Measurements from ENCODE around the gene PDK2.

The PDK2 gene

GRCh38 chr17:50096758-50097157 lies 1.6 kb downstream of the PDK2 start:
- H3K27ac ChIP-seq (ENCODE audit: low read length) = no peak overlapping the region
- H3K4me1 ChIP-seq (ENCODE audit: low read length) = peaks cover 8% of the 10 kb centered on the region; the same call in 1 of the 2 replicates
- no peak overlapping the region for H3K9ac ChIP-seq (ENCODE audit: low read length)
- no peaks in the 10 kb centered on the region for H3K9me2 ChIP-seq (replicated peaks; ENCODE audit: insufficient read depth, low read length)
- no peak for TF ChIP-seq CTCF (IDR thresholded peaks at IDR 0.05; ENCODE audit: low read length)
- TF ChIP-seq EZH2 (optimal IDR thresholded peaks at IDR 0.05; ENCODE audit: low read depth, low read length) = no peak
- no peak for TF ChIP-seq EZH2phosphoT487 (IDR thresholded peaks at IDR 0.05; ENCODE audit: low read length)
- H3K79me2 ChIP-seq (ENCODE audit: low read length) = peaks cover 21% of the 10 kb centered on the region
- no peaks in the 10 kb centered on the region for H3K9me3 ChIP-seq (replicated peaks; ENCODE audit: insufficient read depth, low read length)
- no peak overlapping the region for H3K4me3 ChIP-seq (ENCODE audit: low read length)
- DNase-seq = no peak
- H3F3A ChIP-seq (ENCODE audit: insufficient read depth, low read length) = peaks cover 9% of the 10 kb centered on the region; the same call in 1 of the 2 replicates
- H2AFZ ChIP-seq (ENCODE audit: low read length) = no peak overlapping the region
- no peak overlapping the region for H3K4me2 ChIP-seq (ENCODE audit: low read depth, low read length)
- no peaks in the 10 kb centered on the region for H4K20me1 ChIP-seq (ENCODE audit: insufficient read depth, low read length)
- H3K36me3 ChIP-seq (replicated peaks; ENCODE audit: insufficient read depth, low read length) = no peaks in the 10 kb centered on the region
- H3K27me3 ChIP-seq (replicated peaks; ENCODE audit: insufficient read depth, low read length) = no peaks in the 10 kb centered on the region

- DNase-seq = no peak
- H3K9me2 ChIP-seq (replicated peaks; ENCODE audit: insufficient read depth, low read length) = no peaks in the 10 kb centered on the region
- no peak overlapping the region for H3K27ac ChIP-seq (ENCODE audit: low read length)
- TF ChIP-seq CTCF (IDR thresholded peaks at IDR 0.05; ENCODE audit: low read length) (no peak), EZH2 (optimal IDR thresholded peaks at IDR 0.05; ENCODE audit: low read depth, low read length) (no peak), EZH2phosphoT487 (IDR thresholded peaks at IDR 0.05; ENCODE audit: low read length) (no peak)
- H3K36me3 ChIP-seq (replicated peaks; ENCODE audit: insufficient read depth, low read length) = no peaks in the 10 kb centered on the region
- H3K4me1 ChIP-seq (ENCODE audit: low read length) = peaks cover 8% of the 10 kb centered on the region; the same call in 1 of the 2 replicates
- H3K79me2 ChIP-seq (ENCODE audit: low read length) = peaks cover 21% of the 10 kb centered on the region
- no peak overlapping the region for H3K9ac ChIP-seq (ENCODE audit: low read length)
- no peaks in the 10 kb centered on the region for H3K9me3 ChIP-seq (replicated peaks; ENCODE audit: insufficient read depth, low read length)
- no peak overlapping the region for H2AFZ ChIP-seq (ENCODE audit: low read length)
- H3K4me2 ChIP-seq (ENCODE audit: low read depth, low read length) = no peak overlapping the region
- H3K27me3 ChIP-seq (replicated peaks; ENCODE audit: insufficient read depth, low read length) = no peaks in the 10 kb centered on the region
- no peaks in the 10 kb centered on the region for H4K20me1 ChIP-seq (ENCODE audit: insufficient read depth, low read length)
- no peak overlapping the region for H3K4me3 ChIP-seq (ENCODE audit: low read length)
- peaks cover 9% of the 10 kb centered on the region; the same call in 1 of the 2 replicates for H3F3A ChIP-seq (ENCODE audit: insufficient read depth, low read length)
Measured at GRCh38 chr17:50097455-50097854, 2.3 kb downstream of the PDK2 start.

GRCh38 chr17:50097926-50098325 lies 2.8 kb downstream of the PDK2 start:
- H3K27ac ChIP-seq (ENCODE audit: low read length) = no peak overlapping the region
- no peaks in the 10 kb centered on the region for H3K9me3 ChIP-seq (replicated peaks; ENCODE audit: insufficient read depth, low read length)
- H4K20me1 ChIP-seq (ENCODE audit: insufficient read depth, low read length) = no peaks in the 10 kb centered on the region
- no peaks in the 10 kb centered on the region for H3K27me3 ChIP-seq (replicated peaks; ENCODE audit: insufficient read depth, low read length)
- peaks cover 9% of the 10 kb centered on the region; the same call in 1 of the 2 replicates for H3F3A ChIP-seq (ENCODE audit: insufficient read depth, low read length)
- no peak overlapping the region for H2AFZ ChIP-seq (ENCODE audit: low read length)
- H3K36me3 ChIP-seq (replicated peaks; ENCODE audit: insufficient read depth, low read length) = no peaks in the 10 kb centered on the region
- DNase-seq = no peak
- no peak overlapping the region for H3K4me2 ChIP-seq (ENCODE audit: low read depth, low read length)
- H3K79me2 ChIP-seq (ENCODE audit: low read length) = peaks cover 21% of the 10 kb centered on the region
- no peak overlapping the region for H3K9ac ChIP-seq (ENCODE audit: low read length)
- no peaks in the 10 kb centered on the region for H3K9me2 ChIP-seq (replicated peaks; ENCODE audit: insufficient read depth, low read length)
- H3K4me3 ChIP-seq (ENCODE audit: low read length) = no peak overlapping the region
- TF ChIP-seq EZH2 (optimal IDR thresholded peaks at IDR 0.05; ENCODE audit: low read depth, low read length) = no peak
- no peak for TF ChIP-seq CTCF (IDR thresholded peaks at IDR 0.05; ENCODE audit: low read length)
- no peak for TF ChIP-seq EZH2phosphoT487 (IDR thresholded peaks at IDR 0.05; ENCODE audit: low read length)
- H3K4me1 ChIP-seq (ENCODE audit: low read length) = peaks cover 8% of the 10 kb centered on the region; the same call in 1 of the 2 replicates
